ENCODE results near the gene OBP2B. TPM values are rescaled to one million over a fixed set of nuclear protein-coding genes. Genes with fewer than 3 reads are reported as not detected.

The OBP2B gene
- total RNA-seq, 1 donor from 2014 or later: not detected

- no peak for DNase-seq (ENCODE audit: low read depth)
Measured at GRCh38 chr9:133169102-133169501, 39.9 kb downstream of the OBP2B start.

- DNase-seq (ENCODE audit: low read depth): peak; percentile 26
Measured at GRCh38 chr9:133168432-133168831, 40.6 kb downstream of the OBP2B start.

GRCh38 chr9:133167769-133168168 lies 41.3 kb downstream of the OBP2B start:
- no peak for DNase-seq (ENCODE audit: low read depth)

- no peak for DNase-seq (ENCODE audit: low read depth)
Measured at GRCh38 chr9:133167096-133167730, 41.8 kb downstream of the OBP2B start.

- no peak for DNase-seq (ENCODE audit: low read depth)
Measured at GRCh38 chr9:133166392-133166791, 42.7 kb downstream of the OBP2B start.

- DNase-seq (ENCODE audit: low read depth): no peak
Measured at GRCh38 chr9:133165452-133165730, 43.7 kb downstream of the OBP2B start.

- DNase-seq (ENCODE audit: low read depth): no peak
Measured at GRCh38 chr9:133164191-133164590, 44.9 kb downstream of the OBP2B start.

GRCh38 chr9:133163504-133164172 lies 45.4 kb downstream of the OBP2B start, which contains the start of gene GBGT1:
GBGT1 (minus strand) TSS chr9:133163914; CDS start chr9:133162412, 1,502 bp downstream.
- no peak for DNase-seq (ENCODE audit: low read depth)

- DNase-seq (ENCODE audit: low read depth): no peak
Measured at GRCh38 chr9:133162861-133163503, 46.1 kb downstream of the OBP2B start.

- DNase-seq (ENCODE audit: low read depth): no peak
Measured at GRCh38 chr9:133161547-133161950, 47.5 kb downstream of the OBP2B start.

- peak; percentile 90 for DNase-seq (ENCODE audit: low read depth)
Measured at GRCh38 chr9:133160742-133161546, 48.1 kb downstream of the OBP2B start.

GRCh38 chr9:133158695-133159094 lies 50.4 kb downstream of the OBP2B start:
- no peak for DNase-seq (ENCODE audit: low read depth)

Other genes starting within 250 kb of the OBP2B start
- gene GFI1B, start 230.6 kb downstream of the OBP2B start, total RNA-seq: not detected in 2 replicates
- gene GTF3C5, start 178.3 kb downstream of the OBP2B start, total RNA-seq: 28.5 and 50.0 TPM in 2 replicates
- 0.60 TPM in 1 of 2 replicates, not detected in the other for gene CEL, start 147.3 kb downstream of the OBP2B start, total RNA-seq
- gene RALGDS, start 88.0 kb downstream of the OBP2B start, total RNA-seq: 16.0 and 35.4 TPM in 2 replicates
- gene GBGT1, start 45.3 kb downstream of the OBP2B start, total RNA-seq: 3.1 and 5.1 TPM in 2 replicates
- gene ABO, start 66.0 kb upstream of the OBP2B start, total RNA-seq: 0.17 and 4.5 TPM in 2 replicates
- 7.5 and 31.4 TPM in 2 replicates for gene SURF6, start 126.9 kb upstream of the OBP2B start, total RNA-seq
- 17.7 and 31.6 TPM in 2 replicates for gene MED22, start 138.9 kb upstream of the OBP2B start, total RNA-seq
- gene RPL7A, start 139.0 kb upstream of the OBP2B start, total RNA-seq: 1,360 and 2,372 TPM in 2 replicates
- 18.4 and 18.6 TPM in 2 replicates for gene SURF1, start 147.2 kb upstream of the OBP2B start, total RNA-seq
- 9.9 and 32.3 TPM in 2 replicates for gene SURF2, start 147.3 kb upstream of the OBP2B start, total RNA-seq
- 284 and 363 TPM in 2 replicates for gene SURF4, start 166.8 kb upstream of the OBP2B start, total RNA-seq
- 0.35 and 0.40 TPM in 2 replicates for gene STKLD1, start 167.1 kb upstream of the OBP2B start, total RNA-seq
- 10.8 and 25.3 TPM in 2 replicates for gene REXO4, start 208.8 kb upstream of the OBP2B start, total RNA-seq
- 0.52 and 6.0 TPM in 2 replicates for gene ADAMTS13, start 213.1 kb upstream of the OBP2B start, total RNA-seq